MCF 10A (cell line): ENCODE measurements around the gene PAK5. TPM values are rescaled to one million over a fixed set of nuclear protein-coding genes. Genes with fewer than 3 reads are reported as not detected.

Experiments used
- Bru-seq: library from RNA; stranded (reverse); fragments of 400-500 nt; gene quantifications from one replicate; lab custom pipeline; 2021; lab: Mats Ljungman, UMichigan
- BruChase-seq, 2 experiments: library from RNA; stranded (reverse); fragments of 400-500 nt; gene quantifications; one replicate each; lab custom pipeline; 2021; lab: Mats Ljungman, UMichigan
- BruUV-seq: library from RNA; stranded (reverse); fragments of 400-500 nt; replicated peaks from 2 replicates; lab custom pipeline; 2021; lab: Mats Ljungman, UMichigan
- CTCF ChIA-PET: fragments of 300-600 bp; sonication (Branson Sonifier 250); formaldehyde crosslinking; extraction: SDS; loops from one replicate; lab custom pipeline; 2021; ENCODE audit warnings: antibody characterized with exemption, inconsistent platforms; lab: Yijun Ruan, JAX
- POLR2A ChIA-PET: fragments of 300-600, 350-650 bp; sonication (Branson Sonifier 250); formaldehyde crosslinking; extraction: SDS; loops from one replicate; lab custom pipeline; 2020; ENCODE audit warnings: antibody characterized with exemption, inconsistent platforms; lab: Yijun Ruan, JAX
- DNase-seq: peaks from one replicate; pipeline ENCODE4 v3.0.0-alpha.2; 2018; ENCODE audit not compliant: unreplicated experiment
- H3K27ac Mint-ChIP-seq: one replicate; pipeline ENCODE4 v1.8.0; 2022; ENCODE audit warnings: mild to moderate bottlenecking, low read depth, mixed read lengths; ENCODE audit not compliant: unreplicated experiment
- H3K27me3 Mint-ChIP-seq: one replicate; pipeline ENCODE4 v1.8.0; 2022; ENCODE audit warnings: mixed read lengths; ENCODE audit not compliant: insufficient read depth, unreplicated experiment
- H3K36me3 Mint-ChIP-seq: one replicate; pipeline ENCODE4 v1.8.0; 2022; ENCODE audit warnings: mild to moderate bottlenecking, moderate library complexity, mixed read lengths; ENCODE audit not compliant: insufficient read depth, unreplicated experiment
- H3K4me1 Mint-ChIP-seq: one replicate; pipeline ENCODE4 v1.8.0; 2022; ENCODE audit warnings: mixed read lengths; ENCODE audit not compliant: insufficient read depth, unreplicated experiment
- H3K4me3 Mint-ChIP-seq: one replicate; pipeline ENCODE4 v1.8.0; 2022; ENCODE audit warnings: mild to moderate bottlenecking, moderate library complexity, mixed read lengths; ENCODE audit not compliant: unreplicated experiment
- H3K9me3 Mint-ChIP-seq: one replicate; pipeline ENCODE4 v1.8.0; 2022; ENCODE audit warnings: mixed read lengths; ENCODE audit not compliant: unreplicated experiment
- intact Hi-C: fragments of 100-400 bp; cut with micrococcal nuclease; formaldehyde crosslinking; loops from 2 replicates; pipeline ENCODE4 v1.14.1; 2022
- long read RNA-seq: library from polyadenylated mRNA; stranded (forward); transcript quantifications from one replicate; pipeline ENCODE4 v2.0.0, GENCODE V29; 2022
- total RNA-seq: library from RNA; stranded (reverse); gene quantifications from 2 replicates; pipeline ENCODE4 v1.2.3, GENCODE V29; 2022
- TF ChIP-seq, protein P1 (sequence below): fragments of 200-600 bp; IDR thresholded peaks from one replicate; pipeline ENCODE4 v1.8.0; 2022; ENCODE audit warnings: antibody characterized with exemption, mild to moderate bottlenecking; ENCODE audit not compliant: unreplicated experiment

The PAK5 gene
- total RNA-seq (not detected in 2 replicates), Bru-seq, nascent RNA (percentile 2 among the genes with signal in this experiment), BruChase-seq, experiment 1, labeled RNA remaining after a 6-hour chase (percentile 1 among the genes with signal in this experiment), BruChase-seq, experiment 2, labeled RNA remaining after a 2-hour chase (percentile 3 among the genes with signal in this experiment)
- long read RNA-seq = 0 reads

GRCh38 chr20:9838378-9839295, at the start of gene PAK5:
Gene PAK5, minus strand, starts transcription at chr20:9839076. Its CDS starts 194,748 bp downstream, at chr20:9644328.
- Mint-ChIP-seq H3K36me3 (peaks cover 7% of the 10 kb centered on the region), H3K27me3 (peaks cover 31% of the 10 kb centered on the region), H3K9me3 (peaks cover 20% of the 10 kb centered on the region), H3K4me3 (peak within 1 kb of the TSS; percentile 26), H3K4me1 (no peaks in the 10 kb centered on the region), H3K27ac (no peak within 1 kb of the TSS)
- DNase-seq = peak; percentile 40
- POLR2A ChIA-PET = no interaction called here
- no TSS peak for BruUV-seq
- TF ChIP-seq, protein P1, sequence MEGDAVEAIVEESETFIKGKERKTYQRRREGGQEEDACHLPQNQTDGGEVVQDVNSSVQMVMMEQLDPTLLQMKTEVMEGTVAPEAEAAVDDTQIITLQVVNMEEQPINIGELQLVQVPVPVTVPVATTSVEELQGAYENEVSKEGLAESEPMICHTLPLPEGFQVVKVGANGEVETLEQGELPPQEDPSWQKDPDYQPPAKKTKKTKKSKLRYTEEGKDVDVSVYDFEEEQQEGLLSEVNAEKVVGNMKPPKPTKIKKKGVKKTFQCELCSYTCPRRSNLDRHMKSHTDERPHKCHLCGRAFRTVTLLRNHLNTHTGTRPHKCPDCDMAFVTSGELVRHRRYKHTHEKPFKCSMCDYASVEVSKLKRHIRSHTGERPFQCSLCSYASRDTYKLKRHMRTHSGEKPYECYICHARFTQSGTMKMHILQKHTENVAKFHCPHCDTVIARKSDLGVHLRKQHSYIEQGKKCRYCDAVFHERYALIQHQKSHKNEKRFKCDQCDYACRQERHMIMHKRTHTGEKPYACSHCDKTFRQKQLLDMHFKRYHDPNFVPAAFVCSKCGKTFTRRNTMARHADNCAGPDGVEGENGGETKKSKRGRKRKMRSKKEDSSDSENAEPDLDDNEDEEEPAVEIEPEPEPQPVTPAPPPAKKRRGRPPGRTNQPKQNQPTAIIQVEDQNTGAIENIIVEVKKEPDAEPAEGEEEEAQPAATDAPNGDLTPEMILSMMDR = no peak
- intact Hi-C loops = no loop called here
- CTCF ChIA-PET = no interaction called here

DNA sequence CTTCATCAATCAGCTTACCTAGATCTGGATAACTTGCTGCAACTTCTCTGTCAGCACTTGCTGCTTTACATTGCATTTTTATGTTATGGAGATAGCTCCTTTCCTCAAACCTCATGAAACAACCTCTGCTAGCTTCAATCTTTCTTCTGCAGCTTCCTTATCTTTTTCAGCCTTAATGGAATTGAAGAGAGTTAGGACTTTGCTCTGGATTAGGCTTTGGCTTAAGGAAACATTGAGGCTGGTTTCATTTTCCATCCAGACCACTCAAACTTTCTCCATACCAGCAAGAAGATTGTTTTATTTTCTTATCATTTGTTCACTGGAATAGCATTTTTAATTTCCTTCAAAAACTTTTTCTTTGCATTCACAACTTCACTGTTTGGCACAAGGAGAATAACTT, 48.8 kb upstream of the PAK5 start:
- H3K9me3 Mint-ChIP-seq = no peaks in the 10 kb centered on the region
- TF ChIP-seq, protein P1 = no peak
- H3K4me3 Mint-ChIP-seq = no peak overlapping the region
- peaks cover 6% of the 10 kb centered on the region for H3K4me1 Mint-ChIP-seq
- no peak overlapping the region for H3K27ac Mint-ChIP-seq
- CTCF ChIA-PET = interaction anchor here (0.7 to 2.5 kb wide), 5 partner anchors 9 to 271 kb away, joined by 3 to 6 read pairs (median 3); no protein-coding TSS in a partner anchor
- intact Hi-C loops = no loop called here
- no peaks in the 10 kb centered on the region for H3K36me3 Mint-ChIP-seq
- no peak for DNase-seq
- POLR2A ChIA-PET = no interaction called here
- H3K27me3 Mint-ChIP-seq = no peaks in the 10 kb centered on the region
- BruUV-seq = no TSS peak

DNA sequence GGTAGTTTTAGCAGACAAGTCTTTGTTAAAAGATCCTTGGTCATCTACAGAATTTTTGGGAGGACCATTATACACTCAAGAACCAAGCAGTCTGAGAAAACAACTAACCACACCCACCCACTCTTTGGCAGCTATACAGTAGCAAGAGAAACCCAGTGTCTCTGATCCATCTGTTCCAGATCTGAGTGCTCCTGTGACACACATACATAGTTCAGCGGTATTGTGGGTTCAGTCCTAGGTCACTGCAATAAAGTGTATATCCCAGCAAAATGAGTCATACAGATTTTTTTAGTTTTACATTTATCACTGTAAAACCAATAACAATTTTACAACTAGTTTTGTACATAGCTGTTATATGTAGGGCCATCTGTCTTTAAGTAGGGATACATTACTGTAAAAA, 47.4 kb upstream of the PAK5 start:
- H3K9me3 Mint-ChIP-seq = no peaks in the 10 kb centered on the region
- H3K27me3 Mint-ChIP-seq = peaks cover 5% of the 10 kb centered on the region
- H3K27ac Mint-ChIP-seq = no peak overlapping the region
- H3K36me3 Mint-ChIP-seq = no peaks in the 10 kb centered on the region
- peaks cover 6% of the 10 kb centered on the region for H3K4me1 Mint-ChIP-seq
- ChIA-PET POLR2A (no interaction called here), CTCF (interaction anchor here (0.7 to 2.5 kb wide), 5 partner anchors 16 to 276 kb away, joined by 3 to 6 read pairs (median 3); no protein-coding TSS in a partner anchor)
- no TSS peak for BruUV-seq
- intact Hi-C loops = no loop called here
- peak; percentile 36 for DNase-seq
- TF ChIP-seq, protein P1 = no peak
- no peak overlapping the region for H3K4me3 Mint-ChIP-seq

- POLR2A ChIA-PET = no interaction called here
- CTCF ChIA-PET = interaction anchor here (0.6 to 1.8 kb wide), 8 partner anchors 28 to 1696 kb away, joined by 3 to 20 read pairs (median 4); no protein-coding TSS in a partner anchor
Measured at GRCh38 chr20:9884666-9885065, 45.8 kb upstream of the PAK5 start.

More at GRCh38 chr20:9884666-9885065, 45.8 kb upstream of the PAK5 start:
- TF ChIP-seq, protein P1 = no peak
- Mint-ChIP-seq H3K4me1 (peaks cover 5% of the 10 kb centered on the region), H3K4me3 (no peak overlapping the region), H3K27ac (no peak overlapping the region), H3K27me3 (peaks cover 20% of the 10 kb centered on the region), H3K36me3 (no peaks in the 10 kb centered on the region), H3K9me3 (no peaks in the 10 kb centered on the region)
- intact Hi-C loops = loop anchor here (1.0 kb wide), 1 partner anchor 267 kb away; no protein-coding TSS in a partner anchor
- BruUV-seq = no TSS peak
- DNase-seq = peak; percentile 25
